HG03108 (cell line): Measurements from ENCODE around the gene TNFRSF8.
"Not testable (repeated sequence)": the region's sequence is repeated elsewhere in the genome, so short reads cannot be mapped to it uniquely, and the experiment has no call there.

Source experiments
- ATAC-seq: cut with Tn5 transposase; IDR thresholded peaks from one replicate; pipeline ENCODE4 v1.9.1; 2021; ENCODE audit warnings: moderate library complexity; ENCODE audit not compliant: unreplicated experiment

The TNFRSF8 gene

GRCh38 chr1:12063141-12064072 lies at the start of gene TNFRSF8:
TNFRSF8 (plus strand) TSS chr1:12063303; CDS start chr1:12063599, 296 bp downstream.
- ATAC-seq = no peak

- ATAC-seq = no peak
Measured at GRCh38 chr1:12014141-12014991, 48.7 kb upstream of the TNFRSF8 start.

DNA sequence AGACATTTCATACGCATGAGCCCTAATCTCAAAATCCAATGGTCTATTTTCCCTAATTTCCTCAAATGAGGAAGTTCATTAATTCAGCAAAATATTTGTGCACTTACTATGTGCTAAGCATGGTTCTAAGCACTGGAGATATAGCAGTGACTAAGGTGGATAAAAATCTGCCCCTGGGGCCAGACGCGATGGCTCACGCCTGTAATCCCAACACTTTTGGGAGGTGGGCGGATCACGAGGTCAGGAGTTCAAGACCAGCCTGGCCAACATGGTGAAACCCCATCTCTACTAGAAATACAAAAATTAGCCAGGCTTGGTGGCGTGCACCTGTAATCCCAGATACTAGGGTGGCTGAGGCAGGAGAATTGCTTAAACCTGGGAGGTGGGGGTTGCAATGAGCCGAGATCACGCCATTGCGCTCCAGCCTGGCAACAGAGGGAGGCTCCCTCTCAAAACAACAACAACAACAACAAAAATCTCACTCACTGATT lies 48.1 kb upstream of the TNFRSF8 start:
- ATAC-seq = no peak

- no peak for ATAC-seq
Measured at GRCh38 chr1:12015499-12015898, 47.6 kb upstream of the TNFRSF8 start.

GRCh38 chr1:12016182-12016581 lies 46.9 kb upstream of the TNFRSF8 start:
- ATAC-seq = no peak

GRCh38 chr1:12019858-12020509 lies 43.1 kb upstream of the TNFRSF8 start:
- ATAC-seq = no peak

DNA sequence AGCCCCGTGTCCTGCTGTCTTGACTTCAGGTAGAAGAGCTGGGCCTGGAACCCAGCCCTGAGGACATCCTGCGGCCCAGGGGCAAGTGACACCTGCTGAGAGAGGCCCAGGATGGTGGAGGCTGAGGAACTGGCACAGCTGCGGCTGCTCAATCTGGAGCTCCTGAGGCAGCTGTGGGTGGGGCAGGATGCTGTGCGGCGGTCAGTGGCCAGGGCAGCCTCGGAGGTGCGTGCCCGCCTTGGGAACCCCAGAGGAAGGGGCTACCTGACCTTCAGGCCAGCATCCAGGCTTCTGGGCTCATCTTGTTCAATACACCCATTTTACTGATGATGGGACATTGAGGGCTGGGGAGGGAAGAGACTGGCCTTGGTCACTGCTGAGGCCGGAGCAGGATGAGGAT lies 41.5 kb upstream of the TNFRSF8 start:
- no peak for ATAC-seq

DNA sequence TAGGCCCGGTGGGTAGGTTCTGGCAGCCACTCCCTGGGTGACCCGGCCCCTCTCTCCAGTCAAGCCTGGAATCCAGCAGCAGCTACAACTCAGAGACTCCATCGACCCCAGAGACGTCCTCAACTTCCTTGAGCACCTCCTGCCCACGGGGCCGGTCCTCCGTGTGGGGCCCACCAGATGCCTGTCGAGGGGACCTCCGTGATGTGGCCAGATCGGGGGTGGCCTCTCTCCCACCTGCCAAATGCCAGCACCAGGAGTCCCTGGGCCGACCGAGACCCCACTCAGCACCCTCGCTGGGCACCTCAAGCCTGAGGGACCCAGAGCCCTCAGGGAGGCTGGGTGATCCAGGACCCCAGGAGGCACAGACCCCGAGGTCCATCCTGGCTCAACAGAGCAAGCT lies 41.1 kb upstream of the TNFRSF8 start:
- no peak for ATAC-seq

- no peak for ATAC-seq
Measured at GRCh38 chr1:12026586-12026985, 36.5 kb upstream of the TNFRSF8 start.

- no peak for ATAC-seq
Measured at GRCh38 chr1:12028248-12028647, 34.9 kb upstream of the TNFRSF8 start.

DNA sequence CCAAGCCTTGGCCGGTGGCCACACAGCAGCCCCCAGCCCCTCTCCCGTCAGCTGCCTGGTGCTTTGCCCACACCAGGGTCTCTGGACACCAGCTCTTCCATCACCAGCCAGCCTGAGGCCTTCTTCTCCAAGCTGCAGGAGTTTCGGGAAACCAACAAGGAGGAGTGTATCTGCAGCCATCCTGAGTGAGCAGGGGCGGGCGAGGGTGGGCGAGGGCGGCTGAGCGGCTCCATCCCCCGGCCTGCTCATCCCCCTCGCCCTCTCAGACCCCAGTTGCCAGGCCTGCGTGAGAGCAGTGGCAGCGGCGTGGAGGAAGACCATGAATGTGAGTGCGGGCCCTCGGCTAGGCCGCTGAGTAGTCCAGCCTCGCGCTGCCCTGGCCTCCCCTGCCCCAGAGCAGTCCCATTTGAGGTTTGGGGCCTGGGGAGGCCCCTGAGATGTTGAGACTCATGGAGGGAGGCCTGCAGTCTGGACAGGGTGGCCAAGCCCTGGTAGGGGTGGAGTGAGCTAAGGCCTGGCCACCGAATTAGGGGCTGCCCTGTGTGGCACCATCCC lies 34.1 kb upstream of the TNFRSF8 start:
- no peak for ATAC-seq

DNA sequence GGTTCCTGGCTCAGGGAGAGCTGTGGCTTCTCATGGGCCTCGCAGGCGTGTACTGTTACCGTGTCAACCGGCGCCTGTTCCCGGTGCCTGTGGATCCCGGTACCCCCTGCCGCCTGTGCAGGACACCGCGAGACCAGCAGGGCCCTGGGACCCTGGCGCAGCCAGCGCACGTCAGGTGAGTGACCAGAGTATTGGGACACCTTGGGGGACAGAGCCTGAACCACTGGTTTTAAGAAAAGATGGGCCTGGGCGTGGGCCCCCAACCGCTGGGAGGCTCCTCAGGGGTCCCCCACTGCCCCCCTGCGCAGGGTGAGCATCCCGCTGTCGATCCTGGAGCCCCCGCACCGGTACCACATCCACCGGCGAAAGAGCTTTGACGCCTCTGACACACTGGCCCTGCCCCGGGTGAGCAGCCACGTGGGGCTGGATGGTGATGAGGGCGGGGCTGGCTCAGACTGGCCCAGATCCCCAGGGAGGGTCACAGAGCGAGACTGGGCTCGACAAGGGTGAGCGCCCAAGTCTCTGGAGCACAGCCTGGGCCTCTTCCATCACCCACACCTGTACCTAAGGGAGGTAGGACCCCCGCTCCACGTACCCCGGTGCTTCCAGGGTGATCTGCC lies 33.3 kb upstream of the TNFRSF8 start:
- ATAC-seq = no peak

GRCh38 chr1:12031039-12031980 lies 31.8 kb upstream of the TNFRSF8 start:
- ATAC-seq = no peak

DNA sequence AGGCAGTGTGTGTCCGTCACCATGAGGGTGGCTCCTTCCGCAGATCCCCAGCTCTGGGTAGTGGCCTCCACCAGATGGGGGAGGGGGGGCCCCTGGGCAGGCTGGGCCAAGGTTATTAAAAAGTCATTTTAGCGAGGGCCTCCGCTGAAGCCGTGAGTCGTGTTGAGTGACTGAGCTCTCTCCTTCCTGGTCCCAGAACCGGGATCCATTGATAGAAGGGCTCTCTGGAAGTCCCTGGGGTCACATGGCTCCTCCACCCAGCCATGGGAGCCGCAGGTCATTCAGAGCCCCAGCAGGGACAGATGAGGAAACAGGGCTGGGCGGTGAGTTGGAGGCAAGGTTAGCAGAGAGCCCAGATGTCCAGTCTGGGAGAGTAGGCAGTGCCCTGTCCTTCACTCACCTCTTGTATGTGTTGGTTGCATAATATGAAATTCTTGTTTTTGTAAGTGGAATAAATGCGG lies 30.9 kb upstream of the TNFRSF8 start:
- no peak for ATAC-seq

DNA sequence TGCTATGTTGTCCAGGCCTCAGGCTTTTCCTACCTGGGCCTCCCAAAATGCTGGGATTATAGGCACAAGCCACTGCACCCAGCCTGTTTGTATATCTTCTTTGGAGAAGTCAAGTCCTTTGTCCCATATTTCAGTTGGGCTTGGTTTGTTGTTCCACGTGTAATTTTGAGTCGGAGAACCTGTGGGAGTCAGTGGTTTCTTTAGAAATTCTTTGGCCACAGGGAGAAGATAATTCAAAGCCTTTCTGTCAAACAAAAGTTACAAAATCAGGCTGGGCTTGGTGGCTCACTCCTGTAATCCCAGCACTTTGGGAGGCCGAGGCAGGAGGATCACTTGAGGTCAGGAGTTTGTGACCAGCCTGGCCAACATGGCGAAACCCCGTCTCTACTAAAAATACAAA lies 29.7 kb upstream of the TNFRSF8 start:
- ATAC-seq = not testable (repeated sequence)

DNA sequence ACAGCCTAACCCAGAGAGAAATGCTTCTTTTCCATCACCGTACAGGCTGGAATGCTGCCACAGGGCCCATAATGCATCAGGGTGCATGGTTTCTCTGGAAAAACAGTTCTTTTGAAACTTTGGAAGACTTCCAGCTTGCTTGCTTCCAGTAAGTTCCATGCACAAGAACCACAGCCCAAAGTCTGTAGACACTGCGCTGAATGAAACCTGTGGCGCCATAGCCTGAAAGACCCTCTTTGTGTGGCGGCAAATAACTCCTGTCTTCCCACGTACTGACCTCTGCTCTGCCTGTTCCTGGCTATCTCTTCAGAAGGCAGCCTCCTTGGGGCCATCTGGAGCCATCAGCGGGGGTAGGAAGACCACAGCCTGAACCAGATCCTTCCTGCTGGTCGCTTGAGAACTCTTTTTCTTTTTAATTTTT lies 28.7 kb upstream of the TNFRSF8 start:
- ATAC-seq = no peak

DNA sequence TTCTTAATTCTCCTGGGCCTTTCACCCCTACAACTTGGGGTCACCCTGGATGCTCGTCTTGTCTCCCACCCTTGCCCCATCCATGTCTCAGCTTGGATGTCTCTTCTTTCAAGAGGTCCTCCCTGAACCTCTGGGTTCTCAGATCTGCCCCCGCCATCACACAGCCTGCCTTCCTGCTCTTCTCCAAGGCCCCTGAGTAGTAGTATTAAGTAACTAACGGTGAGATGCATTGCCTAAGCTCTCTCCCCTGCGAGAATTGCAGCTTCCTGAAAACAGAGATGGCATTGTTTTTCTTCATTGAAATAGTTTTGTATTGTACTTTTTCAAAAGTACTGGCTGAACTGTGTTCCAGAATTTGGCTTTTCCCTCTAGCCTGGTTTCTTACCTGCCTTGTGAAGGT lies 27.8 kb upstream of the TNFRSF8 start:
- ATAC-seq = no peak

GRCh38 chr1:12037486-12038355 lies 25.4 kb upstream of the TNFRSF8 start:
- ATAC-seq = no peak
